Lower leg skin (tissue), 3 donors: Measurements from ENCODE around the gene GJC2.

Experiments
- CTCF ChIP-seq, 3 donors: fragments of 450-650 bp; IDR thresholded peaks; one replicate each; pipeline ENCODE4 v1.5.1; 2016; ENCODE audit warnings: antibody characterized with exemption in 3 of 3, mild to moderate bottlenecking in 3 of 3, moderate library complexity in 2 of 3
- POLR2A ChIP-seq, 2 donors: fragments of 450-650 bp; IDR thresholded peaks; one replicate each; pipeline ENCODE4 v1.6.1; 2016 to 2017; ENCODE audit warnings: antibody characterized with exemption in 2 of 2, mild to moderate bottlenecking in 1 of 2, moderate library complexity in 1 of 2

DNA sequence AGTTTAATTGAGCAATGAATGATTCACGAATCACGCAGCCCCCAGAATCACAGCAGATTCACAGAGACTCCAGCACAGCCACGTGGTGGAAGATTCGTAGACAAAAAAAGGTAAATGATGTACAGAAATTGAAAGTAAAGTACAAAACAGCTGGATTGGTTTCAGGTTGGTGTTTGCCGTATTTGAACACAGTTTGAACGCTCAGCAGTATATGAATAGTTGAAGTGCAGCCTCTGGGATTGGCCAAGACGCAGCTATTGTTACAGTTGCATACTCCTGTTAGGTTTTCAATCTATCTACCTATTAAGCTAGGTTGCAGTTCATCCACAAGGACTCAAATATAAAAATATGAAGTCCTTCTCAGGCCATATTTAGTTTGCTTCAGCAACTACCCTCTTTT is 37.6 kb upstream of the GJC2 start:
- no peak for TF ChIP-seq CTCF (IDR thresholded peaks at IDR 0.05)
- TF ChIP-seq POLR2A (IDR thresholded peaks at IDR 0.05): no peak
